ENCODE measurements around the gene C14orf119. TPM values are rescaled to one million over a fixed set of nuclear protein-coding genes. Genes with fewer than 3 reads are reported as not detected.
A peak's percentile ranks its signal among the peaks of the same experiment; 100 is the strongest.

The C14orf119 gene
- total and polyA plus RNA-seq, 9 of the 15 experiments (the other 6 are each of a cell fraction or from before 2014, with no cell fraction given): 36.7 to 251 (median 51.8) TPM

GRCh38 chr14:23112359-23113178 lies 17.3 kb downstream of the C14orf119 start (continued):
- peak; percentile 92 for TF ChIP-seq ZBTB33 (CRISPR knock-in tag; IDR thresholded peaks at IDR 0.05)
- peak; percentile 60 for TF ChIP-seq OTX1 (CRISPR knock-in tag; IDR thresholded peaks at IDR 0.05)
- TF ChIP-seq RB1 (IDR thresholded peaks at IDR 0.05; ENCODE audit: low read depth): peak; percentile 87; the same call in 1 of the 2 replicates
- no peak for TF ChIP-seq TCF7L2 (IDR thresholded peaks at IDR 0.05; ENCODE audit: low read depth, low read length)
- TF ChIP-seq TFE3 (CRISPR knock-in tag; IDR thresholded peaks at IDR 0.05): no peak
- no peak for TF ChIP-seq GTF2A2 (tag; IDR thresholded peaks at IDR 0.05)
- TF ChIP-seq ZBTB26 (CRISPR knock-in tag; IDR thresholded peaks at IDR 0.05): peak; percentile 33; the same call in 1 of the 2 replicates
- TF ChIP-seq MXI1 (IDR thresholded peaks at IDR 0.05; ENCODE audit: low read depth, low read length): peak; percentile 74
- no peak for TF ChIP-seq BCL6 (CRISPR knock-in tag; IDR thresholded peaks at IDR 0.05)
- no peak for TF ChIP-seq SLC30A9 (CRISPR knock-in tag; IDR thresholded peaks at IDR 0.05)
- no peak for TF ChIP-seq BRCA1 (IDR thresholded peaks at IDR 0.05)
- TF ChIP-seq BRCA1 (CRISPR knock-in tag; IDR thresholded peaks at IDR 0.05): no peak
- no peak for TF ChIP-seq RFX7 (CRISPR knock-in tag; IDR thresholded peaks at IDR 0.05)
- TF ChIP-seq ZNF717 (CRISPR knock-in tag; IDR thresholded peaks at IDR 0.05): no peak
- TF ChIP-seq STAT5B (CRISPR knock-in tag; IDR thresholded peaks at IDR 0.05): no peak
- TF ChIP-seq NRF1 (conservative IDR thresholded peaks at IDR 0.05 in 1 of 2, IDR thresholded peaks at IDR 0.05 in 1 of 2): peak; percentile 28 to 47; a peak in 1 of 4 replicates
- no peak for TF ChIP-seq KLF10 (CRISPR knock-in tag; IDR thresholded peaks at IDR 0.05)
- 0 out of 2 replicates have a peak, but pooled peaks have one; percentile 24 for TF ChIP-seq ERF (CRISPR knock-in tag; IDR thresholded peaks at IDR 0.05)
- no peak for TF ChIP-seq MBD1 (CRISPR knock-in tag; IDR thresholded peaks at IDR 0.05)
- no peak for TF ChIP-seq ZNF785 (CRISPR knock-in tag; IDR thresholded peaks at IDR 0.05)
- TF ChIP-seq ETV5 (CRISPR knock-in tag; IDR thresholded peaks at IDR 0.05; ENCODE audit: low read depth): peak; percentile 75; the same call in 1 of the 2 replicates
- TF ChIP-seq POLR2AphosphoS5 (IDR thresholded peaks at IDR 0.05; ENCODE audit: control insufficient read depth, insufficient read depth, low read depth, low read length): peak; percentile 95
- TF ChIP-seq ZNF586 (CRISPR knock-in tag; conservative IDR thresholded peaks at IDR 0.05): no peak
- peak; percentile 41; the same call in 1 of the 2 replicates for TF ChIP-seq ETV1 (tag; conservative IDR thresholded peaks at IDR 0.05; ENCODE audit: low read depth)

Measured in K562 (cell line).